Lung (tissue), 12 donors: ENCODE data around the gene CFAP99. TPM values are rescaled to one million over a fixed set of nuclear protein-coding genes. Genes with fewer than 3 reads are reported as not detected.
A peak's percentile ranks its signal among the peaks of the same experiment; 100 is the strongest.

ENCODE experiments used
- ATAC-seq: fragments of 200-7000 bp; cut with Tn5 transposase; one replicate; pipeline ENCODE4 v1.9.1; 2020; ENCODE audit warnings: moderate number of reproducible peaks; ENCODE audit not compliant: insufficient read depth, low FRiP score
- DNase-seq, 3 donors: peaks; one replicate each; pipeline ENCODE4 v3.0.0-alpha.2; 2013 to 2017
- H3K27ac ChIP-seq, 2 donors: one replicate each; pipeline ENCODE4 v1.5.1; 2013; ENCODE audit warnings: mild to moderate bottlenecking in 2 of 2, moderate library complexity in 2 of 2, control low read depth in 1 of 2, inconsistent platforms in 1 of 2, low read depth in 1 of 2, low read length in 1 of 2
- H3K27me3 ChIP-seq, 3 donors: one replicate each; pipeline ENCODE4 v1.5.1; 2013; ENCODE audit warnings: low read length in 2 of 3; ENCODE audit not compliant: control insufficient read depth in 3 of 3, insufficient read depth in 3 of 3
- H3K36me3 ChIP-seq, 4 donors: one replicate each; pipeline ENCODE4 v1.5.1; 2013; ENCODE audit warnings: low read length in 4 of 4, mild to moderate bottlenecking in 1 of 4, moderate library complexity in 1 of 4; ENCODE audit not compliant: control insufficient read depth in 4 of 4, insufficient read depth in 4 of 4
- H3K4me1 ChIP-seq, 5 donors: one replicate each; pipeline ENCODE4 v1.5.1; 2013; ENCODE audit warnings: low read length in 5 of 5, mild to moderate bottlenecking in 2 of 5, moderate library complexity in 1 of 5; ENCODE audit not compliant: control insufficient read depth in 5 of 5, insufficient read depth in 5 of 5
- H3K4me3 ChIP-seq: one replicate; pipeline ENCODE4 v1.5.1; 2013; ENCODE audit warnings: mild to moderate bottlenecking, control low read depth, moderate library complexity
- H3K9ac ChIP-seq, 2 donors: one replicate each; pipeline ENCODE4 v1.5.1; 2013; ENCODE audit warnings: low read length in 2 of 2, control low read depth in 1 of 2; ENCODE audit not compliant: insufficient read depth in 1 of 2
- H3K9me3 ChIP-seq, 4 donors: one replicate each; pipeline ENCODE4 v1.5.1; 2013; ENCODE audit warnings: low read length in 3 of 4, mild to moderate bottlenecking in 1 of 4, moderate library complexity in 1 of 4; ENCODE audit not compliant: control insufficient read depth in 4 of 4, insufficient read depth in 3 of 4
- WGBS, 2 donors: extraction: QIAGEN DNeasy Blood & Tissue Kit; methylation state at CpG; one replicate each; pipeline ENCODE4 v1.1.7; 2013; 5-methylcytosine and 5-hydroxymethylcytosine counted together
- polyA plus RNA-seq, 2 donors: library from polyadenylated mRNA; stranded (reverse); fragments of 200-250 nt; gene quantifications; one replicate each; pipeline ENCODE4 v1.2.1, GENCODE V29; 2013
- total RNA-seq, 2 donors: library from RNA; depleted of rRNA in 1 of 2; stranded (reverse); fragments of >200 nt in 1 of 2; gene quantifications; one replicate each; pipeline ENCODE4 v1.2.1, GENCODE V29; 2014 to 2021
- TF ChIP-seq, protein P1 (sequence below): IDR thresholded peaks from 2 replicates; pipeline ENCODE4 v1.5.1; 2012; ENCODE audit warnings: mild to moderate bottlenecking; ENCODE audit errors: control extremely low read depth, extremely low read depth
- donor health status: control.
- donor health status: control.
- donor health status: Bipolar disorder and iron deficiency.
- donor health status: healthy.
- donor health status: DM: yes; HTN: yes; CAD: no.

CFAP99 gene
- total and polyA plus RNA-seq, 4 donors, result 2.1 to 12.1 (median 2.3) TPM

GRCh38 chr4:2437475-2438215, 18.9 kb downstream of the CFAP99 start:
- 77 to 86% methylated on average over 25 of the region's 25 CpGs for WGBS, 2 donors
- Histone ChIP-seq H3K4me3 (no peak overlapping the region), H3K27me3 (no peaks in the 10 kb centered on the region), H3K4me1 (peaks cover 0 to 2% (median 0%) of the 10 kb centered on the region in 5 donors), H3K27ac (no peak overlapping the region), H3K9ac (no peak overlapping the region), H3K9me3 (no peaks in the 10 kb centered on the region), H3K36me3 (no peaks in the 10 kb centered on the region)
- DNase-seq (no peak), ATAC-seq (no peak)
- TF ChIP-seq, protein P1, sequence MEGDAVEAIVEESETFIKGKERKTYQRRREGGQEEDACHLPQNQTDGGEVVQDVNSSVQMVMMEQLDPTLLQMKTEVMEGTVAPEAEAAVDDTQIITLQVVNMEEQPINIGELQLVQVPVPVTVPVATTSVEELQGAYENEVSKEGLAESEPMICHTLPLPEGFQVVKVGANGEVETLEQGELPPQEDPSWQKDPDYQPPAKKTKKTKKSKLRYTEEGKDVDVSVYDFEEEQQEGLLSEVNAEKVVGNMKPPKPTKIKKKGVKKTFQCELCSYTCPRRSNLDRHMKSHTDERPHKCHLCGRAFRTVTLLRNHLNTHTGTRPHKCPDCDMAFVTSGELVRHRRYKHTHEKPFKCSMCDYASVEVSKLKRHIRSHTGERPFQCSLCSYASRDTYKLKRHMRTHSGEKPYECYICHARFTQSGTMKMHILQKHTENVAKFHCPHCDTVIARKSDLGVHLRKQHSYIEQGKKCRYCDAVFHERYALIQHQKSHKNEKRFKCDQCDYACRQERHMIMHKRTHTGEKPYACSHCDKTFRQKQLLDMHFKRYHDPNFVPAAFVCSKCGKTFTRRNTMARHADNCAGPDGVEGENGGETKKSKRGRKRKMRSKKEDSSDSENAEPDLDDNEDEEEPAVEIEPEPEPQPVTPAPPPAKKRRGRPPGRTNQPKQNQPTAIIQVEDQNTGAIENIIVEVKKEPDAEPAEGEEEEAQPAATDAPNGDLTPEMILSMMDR, result no peak

- ATAC-seq, result no peak
- Histone ChIP-seq H3K4me3 (no peak overlapping the region), H3K27ac (no peak overlapping the region), H3K36me3 (no peaks in the 10 kb centered on the region), H3K9me3 (no peaks in the 10 kb centered on the region), H3K4me1 (peaks cover 0 to 2% (median 0%) of the 10 kb centered on the region in 5 donors), H3K9ac (no peak overlapping the region), H3K27me3 (no peaks in the 10 kb centered on the region)
- DNase-seq, result no peak
- TF ChIP-seq, protein P1, result no peak
- 84 to 92% methylated on average over 16 of the region's 16 CpGs for WGBS, 2 donors
These were observed 20.3 kb downstream of the CFAP99 start for GRCh38 chr4:2438822-2439718.

GRCh38 chr4:2441393-2442174, 22.8 kb downstream of the CFAP99 start:
- H3K36me3 ChIP-seq, result no peaks in the 10 kb centered on the region
- TF ChIP-seq, protein P1, result peak; percentile 22
- no peak overlapping the region for H3K27ac ChIP-seq
- H3K9me3 ChIP-seq, result no peaks in the 10 kb centered on the region
- DNase-seq (peak in 2 of 3 donors; percentile 23 to 40), ATAC-seq (no peak)
- H3K4me1 ChIP-seq, result peaks cover 0 to 2% (median 0%) of the 10 kb centered on the region in 5 donors
- H3K27me3 ChIP-seq, result no peaks in the 10 kb centered on the region
- 52 to 54% methylated on average over 14 of the region's 14 CpGs for WGBS, 2 donors
- no peak overlapping the region for H3K4me3 ChIP-seq
- H3K9ac ChIP-seq, result no peak overlapping the region
